Fibroblast of the aortic adventitia (primary cell): Measurements from ENCODE around the gene PRSS27. TPM values are rescaled to one million over a fixed set of nuclear protein-coding genes. Genes with fewer than 3 reads are reported as not detected.
"Not testable (repeated sequence)": the region's sequence is repeated elsewhere in the genome, so short reads cannot be mapped to it uniquely, and the experiment has no call there.

Source experiments
- DNase-seq: peaks from one replicate; pipeline ENCODE4 v3.0.0-alpha.2; 2010; ENCODE audit warnings: low read depth
- H3K4me3 ChIP-seq: 2 replicates; pipeline ENCODE4 v1.5.1; 2011; ENCODE audit warnings: low read depth, mild to moderate bottlenecking, control low read depth, low read length, moderate library complexity
- CTCF ChIP-seq: IDR thresholded peaks from 2 replicates; pipeline ENCODE4 v1.5.1; 2011; ENCODE audit warnings: mild to moderate bottlenecking, low read length, control low read depth, inconsistent platforms; ENCODE audit not compliant: insufficient read depth
- total RNA-seq: library from RNA; depleted of rRNA; stranded (reverse); fragments of >200 nt; gene quantifications from 2 replicates; pipeline ENCODE4 v1.2.3, GENCODE V29; 2012; ENCODE audit warnings: low replicate concordance

The PRSS27 gene
- total RNA-seq, 1 donor = 1.3 TPM

GRCh38 chr16:2701272-2701671, 18.8 kb downstream of the PRSS27 start:
- no peak for DNase-seq
- H3K4me3 ChIP-seq = no peak overlapping the region
- TF ChIP-seq CTCF = no peak

- no peak for TF ChIP-seq CTCF
- no peak overlapping the region for H3K4me3 ChIP-seq
- DNase-seq = no peak
These were observed 19.2 kb downstream of the PRSS27 start for GRCh38 chr16:2700786-2701185.

- no peak for DNase-seq
- no peak for TF ChIP-seq CTCF
- H3K4me3 ChIP-seq = no peak overlapping the region
These were observed 20.0 kb downstream of the PRSS27 start for GRCh38 chr16:2699791-2700600.

GRCh38 chr16:2698965-2699750, 20.9 kb downstream of the PRSS27 start:
- H3K4me3 ChIP-seq = no peak overlapping the region
- no peak for TF ChIP-seq CTCF
- no peak for DNase-seq

GRCh38 chr16:2698103-2698870, 21.7 kb downstream of the PRSS27 start:
- no peak overlapping the region for H3K4me3 ChIP-seq
- no peak for DNase-seq
- no peak for TF ChIP-seq CTCF

GRCh38 chr16:2697401-2697948, 22.5 kb downstream of the PRSS27 start:
- no peak for TF ChIP-seq CTCF
- no peak for DNase-seq
- H3K4me3 ChIP-seq = no peak overlapping the region

GRCh38 chr16:2696601-2697250, 23.3 kb downstream of the PRSS27 start:
- not testable (repeated sequence) for H3K4me3 ChIP-seq, DNase-seq
